Neural progenitor cell (in vitro differentiated cells): ENCODE data around the gene UBE2V1. TPM values are rescaled to one million over a fixed set of nuclear protein-coding genes. Genes with fewer than 3 reads are reported as not detected.

Source experiments
- DNase-seq: peaks from one replicate; pipeline ENCODE4 v3.0.0-alpha.2; 2016; ENCODE audit warnings: low spot score
- H2AFZ ChIP-seq: fragments of 200-600 bp; sonication (generic); replicated peaks from 2 replicates; pipeline ENCODE4 v1.6.1; 2016; ENCODE audit warnings: antibody characterized with exemption
- H3F3A ChIP-seq: fragments of 200-600 bp; sonication (generic); 2 replicates; pipeline ENCODE4 v1.6.1; 2016; ENCODE audit warnings: antibody characterized with exemption, low read depth
- H3K27ac ChIP-seq: fragments of 200-600 bp; sonication (generic); 2 replicates; pipeline ENCODE4 v1.5.1; 2016; ENCODE audit warnings: mild to moderate bottlenecking
- H3K27me3 ChIP-seq: fragments of 200-600 bp; sonication (generic); 2 replicates; pipeline ENCODE4 v1.6.1; 2016; ENCODE audit warnings: mild to moderate bottlenecking, moderate library complexity
- H3K36me3 ChIP-seq: fragments of 200-600 bp; sonication (generic); 2 replicates; pipeline ENCODE4 v1.5.1; 2016
- H3K4me1 ChIP-seq: fragments of 200-600 bp; sonication (generic); 2 replicates; pipeline ENCODE4 v1.6.1; 2016; ENCODE audit warnings: mixed run types
- H3K4me2 ChIP-seq: fragments of 200-600 bp; sonication (generic); 2 replicates; pipeline ENCODE4 v1.6.1; 2016
- H3K4me3 ChIP-seq: fragments of 200-600 bp; sonication (generic); 2 replicates; pipeline ENCODE4 v1.5.1; 2016
- H3K79me2 ChIP-seq: fragments of 200-600 bp; sonication (generic); 2 replicates; pipeline ENCODE4 v1.6.1; 2016; ENCODE audit warnings: low read depth
- H3K9ac ChIP-seq: fragments of 200-600 bp; sonication (generic); 2 replicates; pipeline ENCODE4 v1.6.1; 2016
- H3K9me3 ChIP-seq: fragments of 200-600 bp; sonication (generic); 2 replicates; pipeline ENCODE4 v1.5.1; 2016; ENCODE audit warnings: low read depth
- H4K20me1 ChIP-seq: fragments of 200-600 bp; sonication (generic); 2 replicates; pipeline ENCODE4 v1.6.1; 2016; ENCODE audit warnings: low read depth
- H3K27ac Mint-ChIP-seq: 3 replicates; pipeline ENCODE4 v1.8.0; 2021; ENCODE audit warnings: mixed read lengths
- H3K27me3 Mint-ChIP-seq: 2 replicates; pipeline ENCODE4 v1.8.0; 2022; ENCODE audit warnings: low read depth, mild to moderate bottlenecking, inconsistent platforms, moderate library complexity, mixed read lengths; ENCODE audit not compliant: insufficient read depth
- H3K36me3 Mint-ChIP-seq: 3 replicates; pipeline ENCODE4 v1.8.0; 2021; ENCODE audit warnings: mixed read lengths
- H3K4me1 Mint-ChIP-seq: 3 replicates; pipeline ENCODE4 v1.8.0; 2021; ENCODE audit warnings: mixed read lengths
- H3K4me3 Mint-ChIP-seq: 3 replicates; pipeline ENCODE4 v1.8.0; 2021; ENCODE audit warnings: mild to moderate bottlenecking, moderate library complexity, mixed read lengths
- H3K9me3 Mint-ChIP-seq: 3 replicates; pipeline ENCODE4 v1.8.0; 2020; ENCODE audit warnings: mixed read lengths
- CTCF ChIP-seq: fragments of 200-600 bp; sonication (generic); IDR thresholded peaks from 2 replicates; pipeline ENCODE4 v1.5.1; 2017; ENCODE audit warnings: antibody characterized with exemption, mild to moderate bottlenecking
- EZH2 ChIP-seq: fragments of 200-600 bp; sonication (generic); IDR thresholded peaks from 2 replicates; pipeline ENCODE4 v1.6.1; 2017; ENCODE audit warnings: antibody characterized with exemption, mild to moderate bottlenecking, moderate library complexity
- EZH2phosphoT487 ChIP-seq: fragments of 200-600 bp; sonication (generic); IDR thresholded peaks from 2 replicates; pipeline ENCODE4 v1.6.1; 2017; ENCODE audit warnings: antibody characterized with exemption
- total RNA-seq: library from RNA; depleted of rRNA; stranded (reverse); fragments of >200 nt; gene quantifications from 2 replicates; pipeline ENCODE4 v1.2.3, GENCODE V29; 2015; ENCODE audit warnings: low replicate concordance

Gene UBE2V1
- total RNA-seq, 1 donor from 2014 or later: 143 TPM

GRCh38 chr20:50110141-50111047, 2.6 kb downstream of the UBE2V1 start:
- Histone ChIP-seq H3F3A (peaks cover 21% of the 10 kb centered on the region), H2AFZ (no peak overlapping the region), H3K79me2 (peaks cover 98% of the 10 kb centered on the region), H3K9me3 (no peaks in the 10 kb centered on the region), H3K4me3 (no peak overlapping the region), H4K20me1 (peaks cover 71% of the 10 kb centered on the region), H3K9ac (peak overlapping the region; percentile 2), H3K4me1 (peaks cover 23% of the 10 kb centered on the region), H3K4me2 (no peak overlapping the region), H3K27me3 (no peaks in the 10 kb centered on the region), H3K36me3 (no peaks in the 10 kb centered on the region), H3K27ac (no peak overlapping the region)
- Mint-ChIP-seq H3K27ac (peak overlapping the region; percentile 84), H3K4me3 (peak overlapping the region; percentile 99), H3K36me3 (peaks cover 16% of the 10 kb centered on the region), H3K27me3 (no peaks in the 10 kb centered on the region), H3K9me3 (no peaks in the 10 kb centered on the region), H3K4me1 (peaks cover 58% of the 10 kb centered on the region)
- TF ChIP-seq CTCF (no peak), EZH2 (no peak), EZH2phosphoT487 (no peak)
- no peak for DNase-seq

- Mint-ChIP-seq H3K4me3 (no peak overlapping the region), H3K4me1 (peaks cover 46% of the 10 kb centered on the region)
- DNase-seq: no peak
These were observed 4.3 kb downstream of the UBE2V1 start for GRCh38 chr20:50108556-50109235.

GRCh38 chr20:50107796-50108331, 5.1 kb downstream of the UBE2V1 start:
- Mint-ChIP-seq H3K27ac (no peak overlapping the region), H3K4me1 (peaks cover 40% of the 10 kb centered on the region), H3K27me3 (no peaks in the 10 kb centered on the region), H3K9me3 (no peaks in the 10 kb centered on the region), H3K4me3 (no peak overlapping the region), H3K36me3 (peaks cover 22% of the 10 kb centered on the region)
- H3K4me2 ChIP-seq: no peak overlapping the region
- H3K4me3 ChIP-seq: no peak overlapping the region
- TF ChIP-seq EZH2: no peak
- no peak for TF ChIP-seq EZH2phosphoT487
- TF ChIP-seq CTCF: no peak
- no peaks in the 10 kb centered on the region for H3K36me3 ChIP-seq
- no peak for DNase-seq
- peak overlapping the region; percentile 25 for H3K9ac ChIP-seq
- no peak overlapping the region for H2AFZ ChIP-seq
- peaks cover 100% of the 10 kb centered on the region for H3K79me2 ChIP-seq
- H3K27me3 ChIP-seq: no peaks in the 10 kb centered on the region
- no peaks in the 10 kb centered on the region for H3K9me3 ChIP-seq
- H3K27ac ChIP-seq: no peak overlapping the region
- no peaks in the 10 kb centered on the region for H3F3A ChIP-seq
- peaks cover 7% of the 10 kb centered on the region for H3K4me1 ChIP-seq
- H4K20me1 ChIP-seq: peaks cover 83% of the 10 kb centered on the region

More at GRCh38 chr20:50108556-50109235, 4.3 kb downstream of the UBE2V1 start:
- Histone ChIP-seq H2AFZ (no peak overlapping the region), H3K4me3 (no peak overlapping the region), H3K4me2 (no peak overlapping the region), H3K36me3 (no peaks in the 10 kb centered on the region), H4K20me1 (peaks cover 76% of the 10 kb centered on the region), H3K4me1 (peaks cover 11% of the 10 kb centered on the region), H3K79me2 (peaks cover 100% of the 10 kb centered on the region), H3F3A (peaks cover 5% of the 10 kb centered on the region), H3K9me3 (no peaks in the 10 kb centered on the region), H3K9ac (no peak overlapping the region), H3K27ac (no peak overlapping the region), H3K27me3 (no peaks in the 10 kb centered on the region)
- peaks cover 19% of the 10 kb centered on the region for H3K36me3 Mint-ChIP-seq
- H3K27me3 Mint-ChIP-seq: no peaks in the 10 kb centered on the region
- no peaks in the 10 kb centered on the region for H3K9me3 Mint-ChIP-seq
- TF ChIP-seq EZH2phosphoT487: no peak
- TF ChIP-seq CTCF: no peak
- TF ChIP-seq EZH2: no peak
- H3K27ac Mint-ChIP-seq: no peak overlapping the region
